ENCODE results near the gene RPL36.
"Not testable (repeated sequence)": the region's sequence is repeated elsewhere in the genome, so short reads cannot be mapped to it uniquely, and the experiment has no call there.

Gene RPL36

DNA sequence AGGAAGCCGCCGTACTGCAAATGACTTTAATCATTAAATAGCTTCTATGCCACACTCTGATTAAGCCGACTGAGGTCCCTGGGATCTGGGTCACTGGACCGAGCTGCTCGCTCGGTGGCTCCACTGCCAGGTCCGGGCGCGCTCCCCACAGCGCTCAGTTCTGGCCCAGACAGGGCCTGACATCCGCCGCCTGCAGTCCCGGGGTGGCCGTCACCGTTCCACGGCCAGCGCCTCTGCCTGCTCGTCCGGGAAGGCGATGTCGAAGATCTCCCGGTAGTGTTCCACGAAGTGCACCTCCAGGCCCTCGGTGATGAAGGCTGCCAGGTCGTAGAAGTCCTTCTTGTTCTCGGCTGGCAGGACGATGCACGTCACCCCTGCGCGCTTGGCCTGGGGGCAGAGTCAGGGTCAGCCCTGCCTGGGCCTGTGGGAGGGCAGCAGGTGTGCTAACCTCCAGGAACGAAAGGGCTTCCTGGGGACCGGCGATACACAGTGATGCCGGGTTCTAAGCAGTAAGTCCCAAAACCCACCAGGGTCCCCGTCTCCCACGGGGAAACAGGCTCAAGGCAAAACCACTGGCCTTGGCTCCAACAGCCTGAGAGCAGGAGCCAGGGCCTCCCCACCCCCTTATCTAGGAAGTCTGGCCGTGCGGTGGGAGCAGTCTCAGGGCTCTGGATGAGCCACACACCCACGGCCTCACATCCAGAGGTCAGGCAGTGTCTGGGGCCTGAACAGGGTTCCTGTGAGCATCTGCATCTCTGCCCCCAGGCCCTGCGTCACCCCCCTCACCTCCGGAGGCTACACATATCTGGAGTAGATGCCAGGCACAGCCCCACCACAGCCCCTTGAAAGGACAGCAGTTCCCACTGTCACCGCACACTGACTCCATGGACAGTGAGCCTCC is 2.0 kb downstream of the RPL36 start:
- no peak for DNase-seq

DNA sequence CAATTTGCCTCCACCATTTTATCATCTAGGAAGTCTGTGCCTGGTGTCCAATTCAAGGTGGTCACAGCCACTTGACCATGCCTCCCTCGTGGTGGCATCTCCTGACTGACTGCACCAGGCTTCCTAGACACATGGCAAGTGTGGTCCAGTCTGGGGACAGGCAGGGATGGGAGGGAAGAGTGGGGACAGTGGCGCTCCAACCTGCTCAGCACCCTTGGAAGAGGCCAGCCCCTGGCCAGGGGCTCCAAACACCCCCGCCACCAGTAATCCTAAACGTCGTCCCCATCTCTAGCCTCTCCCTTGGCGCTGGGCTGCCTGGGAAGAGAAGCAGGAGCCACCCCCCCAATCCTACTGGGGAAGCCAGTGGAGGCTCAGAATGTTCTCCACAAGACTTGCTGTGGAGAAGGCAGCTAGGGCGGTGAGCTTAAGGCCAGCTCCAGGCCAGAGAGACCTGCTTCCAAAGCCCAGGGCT is 2.7 kb downstream of the RPL36 start:
- no peak for DNase-seq

DNA sequence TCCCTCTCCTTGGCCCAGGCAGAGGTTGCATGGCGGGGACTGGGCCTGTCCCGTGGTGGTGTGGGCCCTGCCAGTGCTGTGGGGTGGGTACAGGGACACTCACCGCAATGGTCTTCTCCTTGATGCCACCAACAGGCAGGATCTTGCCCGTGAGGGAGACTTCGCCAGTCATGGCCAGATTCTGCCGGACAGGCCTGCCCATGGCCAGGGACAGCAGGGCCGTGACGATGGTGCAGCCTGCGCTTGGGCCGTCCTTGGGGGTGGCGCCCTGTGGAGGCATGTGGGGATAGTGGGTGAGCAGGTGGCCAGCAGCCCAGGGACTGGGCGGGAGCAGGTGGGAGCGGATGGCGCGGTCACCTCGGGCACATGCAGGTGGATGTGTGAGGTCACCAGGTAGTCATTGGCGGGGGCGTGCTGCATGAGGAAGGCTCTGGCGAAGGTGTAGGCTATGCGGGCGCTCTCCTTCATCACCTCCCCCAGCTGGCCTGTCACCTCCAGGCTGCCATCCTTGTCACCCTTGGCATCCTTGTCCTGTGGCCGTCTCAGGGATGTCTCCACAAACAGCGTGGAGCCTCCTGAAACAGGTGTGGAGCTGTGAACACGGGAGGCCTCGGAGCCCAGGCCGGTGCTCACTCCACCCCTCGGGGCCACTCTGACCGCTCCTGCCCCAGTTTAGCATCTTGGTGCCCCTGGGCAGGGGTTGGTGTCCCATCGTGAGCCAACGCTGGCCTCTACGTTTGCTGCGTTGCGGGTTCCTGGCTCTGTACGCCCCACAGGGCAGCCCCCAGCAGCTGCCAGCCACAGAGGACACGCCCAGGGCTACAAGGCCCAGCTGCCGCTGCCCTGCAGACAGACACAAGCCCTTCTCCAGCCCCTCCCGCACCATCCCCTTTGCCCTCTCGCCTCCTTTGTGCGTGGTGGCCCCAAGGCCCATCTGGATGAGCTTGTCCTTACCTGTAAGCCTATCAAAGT is 3.4 kb downstream of the RPL36 start:
- no peak for DNase-seq

DNA sequence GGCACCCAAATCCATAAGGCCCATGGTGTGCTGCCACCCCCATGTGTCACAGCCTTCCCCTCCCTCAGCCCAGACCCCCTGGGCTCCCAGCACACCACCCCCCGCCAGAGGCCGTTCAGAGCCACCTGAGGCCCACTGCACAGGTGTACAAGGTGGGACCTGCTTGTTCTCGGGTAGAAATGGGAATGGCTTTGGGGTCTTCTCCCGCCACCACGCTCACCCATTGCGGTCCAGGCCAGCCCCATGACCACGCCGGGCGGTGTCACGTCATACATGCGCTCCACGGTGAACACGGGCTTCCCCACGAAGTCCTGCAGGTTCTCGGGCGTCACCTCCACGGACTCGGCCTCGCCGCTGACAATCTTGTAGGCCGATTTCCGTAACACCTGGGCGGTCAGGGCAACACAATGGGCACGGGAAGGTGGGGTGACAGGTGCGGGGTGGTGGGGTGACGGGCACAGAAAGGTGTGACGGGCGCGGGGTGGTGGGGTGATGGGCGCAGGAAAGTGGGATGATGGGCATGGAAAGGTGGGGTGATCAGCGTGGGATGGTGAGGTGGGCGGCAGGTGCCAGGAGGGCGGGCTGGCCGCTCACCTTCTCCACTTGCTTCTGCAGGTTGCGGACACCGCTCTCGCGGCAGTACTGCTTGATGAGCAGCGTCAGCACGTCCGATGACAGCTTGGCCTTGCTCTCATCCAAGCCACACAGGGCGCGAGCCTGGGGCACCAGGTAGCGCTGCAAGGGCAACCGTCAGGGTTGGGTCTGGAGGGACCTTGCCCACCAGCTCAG is 4.3 kb downstream of the RPL36 start:
- DNase-seq = no peak

DNA sequence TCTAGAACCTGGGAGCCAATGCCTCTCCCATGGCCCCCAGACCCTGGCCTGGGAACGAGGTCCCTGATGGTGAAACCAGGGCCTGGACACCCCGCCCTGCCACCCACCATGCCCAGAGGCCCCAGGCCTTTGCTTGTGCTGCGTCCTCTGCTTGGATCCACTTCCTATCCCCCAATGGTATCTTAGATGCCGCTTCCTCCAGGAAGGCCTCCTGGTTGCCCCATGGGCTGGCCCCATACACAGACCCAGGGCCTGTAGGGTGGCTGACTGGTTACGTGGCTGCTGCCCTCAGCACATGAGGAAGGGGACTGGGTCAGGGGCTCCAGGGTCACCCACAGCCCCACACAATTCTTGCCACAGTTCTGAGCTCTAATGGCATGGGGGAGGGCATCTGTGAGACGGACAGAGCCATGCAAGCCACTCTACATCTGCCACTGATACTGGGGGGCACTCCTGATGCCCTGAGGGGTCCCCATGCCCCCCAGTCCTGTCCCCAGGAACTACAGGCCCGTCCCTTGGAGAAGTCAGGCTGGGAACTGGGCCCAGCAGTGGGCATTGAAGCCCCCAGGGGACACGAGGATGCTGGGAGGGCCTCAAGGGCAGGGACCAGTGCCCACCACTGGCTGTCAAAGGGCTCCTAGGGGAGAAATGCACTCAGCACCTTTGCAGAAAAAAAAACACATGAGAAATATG is 5.0 kb downstream of the RPL36 start:
- DNase-seq = no peak

DNA sequence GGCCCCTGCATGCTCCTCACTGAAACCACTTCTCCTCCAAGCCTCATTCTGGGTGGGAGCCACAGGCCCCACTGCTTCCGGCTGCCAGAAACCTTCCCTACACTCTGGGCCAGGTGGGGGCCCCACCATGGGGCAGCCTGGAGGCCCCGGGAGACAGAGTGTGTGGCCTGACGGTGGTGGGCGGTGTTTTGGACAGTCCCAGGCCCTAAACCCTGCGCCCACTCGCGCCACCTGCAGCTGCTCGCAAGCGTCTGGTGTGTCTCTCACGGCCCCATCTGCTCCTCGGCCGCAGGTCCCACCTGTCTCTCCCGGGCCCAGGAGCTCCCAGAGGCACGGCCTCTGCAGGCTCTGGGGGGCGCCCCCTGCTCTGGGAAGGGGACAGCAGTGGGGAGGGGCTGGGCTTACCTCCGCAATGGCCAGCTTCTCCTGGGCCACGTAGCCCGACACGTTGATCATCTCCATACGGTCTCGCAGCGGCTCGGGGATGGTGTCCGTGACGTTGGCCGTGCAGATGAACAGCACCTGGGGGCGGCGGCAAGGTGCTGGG is 5.6 kb downstream of the RPL36 start:
- DNase-seq = no peak

DNA sequence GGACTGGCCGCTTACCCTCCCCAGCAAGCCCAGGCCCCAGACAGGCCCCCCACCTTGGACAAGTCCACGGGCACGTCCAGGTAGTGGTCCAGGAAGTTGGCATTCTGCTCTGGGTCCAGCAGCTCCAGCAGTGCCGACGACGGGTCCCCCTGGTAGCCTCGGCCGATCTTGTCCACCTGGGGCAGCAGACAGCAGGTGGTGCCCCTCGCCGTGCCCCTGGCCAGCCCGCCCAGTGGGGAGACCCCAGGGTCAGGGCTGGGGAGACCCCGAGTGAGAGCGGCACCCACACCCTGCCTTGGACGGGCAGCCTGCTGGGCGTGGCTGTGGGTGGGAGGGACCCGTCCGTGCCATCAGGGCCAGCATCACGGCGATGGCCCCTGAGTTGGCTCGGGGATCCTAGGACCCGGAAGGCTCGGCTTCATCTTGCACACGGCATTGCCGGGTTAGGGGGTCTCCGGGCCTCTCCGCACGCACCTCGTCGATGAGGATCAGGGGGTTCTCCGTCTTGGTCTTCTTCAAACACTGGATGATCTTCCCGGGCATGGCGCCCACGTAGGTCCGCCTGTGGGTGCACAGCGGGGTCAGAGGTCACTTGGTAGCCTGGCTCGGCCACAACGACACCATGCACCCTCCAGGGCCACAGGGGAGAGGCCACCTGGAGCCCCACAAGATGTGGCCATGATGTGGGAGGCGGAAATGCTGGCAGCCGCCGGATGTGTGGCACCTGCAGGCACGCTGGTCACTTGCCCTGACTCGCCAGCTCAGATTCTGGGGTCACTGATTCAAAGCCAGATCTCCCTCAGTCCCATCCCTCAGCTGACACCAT is 6.3 kb downstream of the RPL36 start:
- no peak for DNase-seq

DNA sequence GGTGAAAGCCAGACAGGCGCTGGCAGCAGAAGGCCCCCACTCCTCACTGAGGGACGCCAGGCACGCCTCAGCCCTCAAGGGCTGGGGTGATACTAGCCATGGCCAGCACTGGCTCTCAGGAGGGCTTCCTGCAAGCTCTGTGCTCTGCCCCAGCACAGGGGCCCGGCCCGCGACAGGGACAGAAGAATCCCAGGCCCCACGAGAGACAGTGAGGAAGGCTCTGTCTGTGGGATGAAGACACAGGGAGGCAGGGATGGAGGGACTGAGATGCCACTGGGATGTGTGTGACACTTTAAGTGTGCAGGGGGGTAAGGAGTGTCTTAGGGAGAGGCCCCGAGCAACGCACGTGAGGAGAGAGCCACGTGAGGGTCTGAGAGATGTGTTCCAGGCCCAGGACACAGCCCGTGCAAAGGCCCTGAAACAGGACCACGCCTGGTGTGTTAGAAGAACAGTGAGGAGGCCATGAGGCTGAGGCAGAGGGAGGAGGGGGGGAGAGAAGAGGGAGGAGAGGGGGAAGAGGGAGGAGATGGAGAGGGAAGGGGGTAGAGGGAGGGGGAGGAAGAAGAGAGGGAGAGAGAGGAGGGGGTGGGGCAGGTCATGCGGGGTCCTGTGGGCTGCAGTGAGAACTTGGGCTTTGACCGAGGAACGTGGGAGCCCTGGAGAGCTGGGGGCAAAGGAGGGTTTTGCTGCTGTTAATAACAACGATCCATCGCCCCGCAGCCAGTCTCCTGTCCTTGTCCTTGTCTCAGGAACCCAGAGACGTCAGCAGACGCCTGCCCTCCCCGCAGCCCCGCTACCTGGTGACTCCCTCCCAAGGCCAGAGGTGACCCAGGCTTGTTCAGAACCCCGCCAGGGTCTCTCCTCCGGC is 7.2 kb downstream of the RPL36 start:
- no peak for DNase-seq

DNA sequence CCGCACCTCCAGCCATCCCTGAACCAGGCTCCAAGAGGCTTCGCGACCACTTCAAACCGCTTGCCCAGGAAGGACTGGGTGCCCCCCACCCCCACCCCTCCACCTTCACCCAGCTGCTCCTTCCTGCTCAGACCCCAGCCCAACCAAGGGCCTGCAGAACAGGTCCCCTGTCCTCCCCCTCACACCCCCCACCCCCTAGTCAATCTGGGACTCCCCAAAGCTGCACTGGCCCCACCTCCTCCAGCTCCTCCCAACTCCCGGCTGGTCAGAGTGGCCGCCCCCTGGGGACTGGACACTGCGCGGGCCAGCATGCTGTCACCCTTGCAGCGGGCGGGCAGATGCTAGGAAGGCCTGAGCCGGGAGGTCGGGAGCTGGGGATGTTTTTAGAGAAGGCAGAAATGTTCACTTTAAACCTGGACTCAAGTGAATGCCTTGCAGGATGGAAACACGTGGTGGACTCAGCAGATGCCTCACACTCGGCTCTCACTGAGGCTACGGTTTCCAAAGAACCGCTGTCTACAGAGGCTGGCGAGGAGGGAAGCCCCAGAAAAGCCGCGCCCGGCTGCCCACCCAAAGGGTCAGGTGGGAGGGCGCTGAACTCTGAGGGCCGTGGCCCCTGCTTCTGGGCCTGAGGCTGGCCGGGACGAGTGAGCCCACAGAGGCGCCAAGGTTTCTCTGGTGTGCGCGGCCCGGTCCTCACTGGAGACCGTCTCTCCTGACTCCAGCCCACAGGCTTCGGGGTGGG is 8.0 kb downstream of the RPL36 start:
- no peak for DNase-seq

DNA sequence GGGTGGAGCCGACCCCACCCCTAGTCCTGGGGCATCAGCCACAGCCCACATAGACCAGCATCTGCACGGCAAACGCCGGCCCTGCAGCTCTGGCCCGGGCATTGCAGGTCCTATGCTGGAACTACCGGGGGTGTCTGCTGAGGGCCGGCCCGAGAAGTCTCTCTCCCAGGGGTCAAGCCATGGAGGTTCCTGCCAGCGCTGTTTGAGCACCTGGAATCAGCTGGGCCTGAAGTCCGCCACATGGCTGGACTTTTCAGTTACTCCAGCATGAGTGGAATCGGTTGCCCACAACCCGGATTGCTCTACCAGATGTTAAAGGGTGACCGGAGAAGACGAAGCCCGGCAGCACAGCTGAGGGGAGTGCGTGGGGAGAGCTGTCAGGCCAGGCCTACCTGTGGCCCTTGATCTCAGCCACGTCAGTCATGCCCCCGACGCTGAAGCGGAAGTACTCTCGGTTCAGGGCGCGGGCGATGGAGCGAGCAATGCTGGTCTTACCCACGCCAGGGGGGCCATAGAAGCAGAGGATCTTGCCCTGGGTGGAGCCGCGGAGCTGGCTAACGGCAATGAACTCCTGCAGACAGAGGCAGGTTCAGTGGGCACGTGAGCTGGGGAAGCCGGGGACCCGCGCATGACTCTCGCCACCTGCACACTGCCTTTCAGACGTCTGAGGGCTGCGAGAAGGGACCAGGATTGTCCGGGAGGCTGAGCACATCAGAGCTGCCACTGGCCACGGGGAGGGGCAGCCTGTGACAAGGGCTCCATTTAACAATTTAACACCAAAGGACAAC is 8.7 kb downstream of the RPL36 start:
- DNase-seq = no peak

DNA sequence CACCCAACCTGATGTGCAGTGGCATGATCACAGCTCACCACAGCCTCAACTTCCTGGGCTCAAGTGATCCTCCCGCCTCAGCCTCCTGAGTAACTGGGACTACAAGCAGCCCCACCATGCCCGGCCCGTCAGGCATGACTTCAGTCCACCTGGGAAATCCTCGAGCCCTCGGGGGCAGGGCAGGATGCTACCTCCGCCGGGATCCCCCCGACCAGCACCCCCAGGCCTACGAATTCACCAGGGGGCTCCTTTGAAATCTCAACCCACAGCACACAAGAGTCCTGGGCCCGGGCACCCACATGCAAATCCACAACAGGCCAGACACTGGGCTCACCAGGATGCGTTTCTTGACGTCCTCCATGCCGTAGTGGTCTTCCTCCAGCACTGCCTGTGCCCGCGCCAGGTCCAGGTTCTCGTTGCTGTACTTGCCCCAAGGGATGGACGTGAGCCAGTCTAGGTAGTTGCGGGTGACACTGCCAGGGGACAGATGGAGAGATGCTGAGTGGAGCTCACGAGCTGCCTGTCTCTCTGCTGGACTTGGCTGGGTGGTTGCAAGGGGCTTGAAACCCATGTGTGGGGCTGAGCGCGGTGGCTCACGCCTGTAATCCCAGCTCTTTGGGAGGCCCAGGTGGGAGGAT is 10.5 kb downstream of the RPL36 start:
- DNase-seq = no peak

DNA sequence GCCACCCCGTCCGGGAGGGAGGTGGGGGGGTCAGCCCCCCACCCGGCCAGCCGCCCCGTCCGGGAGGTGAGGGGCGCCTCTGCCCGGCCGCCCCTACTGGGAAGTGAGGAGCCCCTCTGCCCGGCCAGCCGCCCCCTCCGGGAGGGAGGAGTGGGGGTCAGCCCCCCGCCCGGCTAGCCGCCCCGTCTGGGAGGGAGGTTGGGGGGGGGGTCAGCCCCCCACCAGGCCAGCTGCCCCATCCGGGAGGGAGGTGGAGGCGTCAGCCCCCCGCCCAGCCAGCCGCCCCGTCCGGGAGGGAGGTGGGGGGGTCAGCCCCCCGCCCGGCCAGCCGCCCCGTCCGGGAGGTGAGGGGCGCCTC is 11.9 kb downstream of the RPL36 start:
- not testable (repeated sequence) for DNase-seq

DNA sequence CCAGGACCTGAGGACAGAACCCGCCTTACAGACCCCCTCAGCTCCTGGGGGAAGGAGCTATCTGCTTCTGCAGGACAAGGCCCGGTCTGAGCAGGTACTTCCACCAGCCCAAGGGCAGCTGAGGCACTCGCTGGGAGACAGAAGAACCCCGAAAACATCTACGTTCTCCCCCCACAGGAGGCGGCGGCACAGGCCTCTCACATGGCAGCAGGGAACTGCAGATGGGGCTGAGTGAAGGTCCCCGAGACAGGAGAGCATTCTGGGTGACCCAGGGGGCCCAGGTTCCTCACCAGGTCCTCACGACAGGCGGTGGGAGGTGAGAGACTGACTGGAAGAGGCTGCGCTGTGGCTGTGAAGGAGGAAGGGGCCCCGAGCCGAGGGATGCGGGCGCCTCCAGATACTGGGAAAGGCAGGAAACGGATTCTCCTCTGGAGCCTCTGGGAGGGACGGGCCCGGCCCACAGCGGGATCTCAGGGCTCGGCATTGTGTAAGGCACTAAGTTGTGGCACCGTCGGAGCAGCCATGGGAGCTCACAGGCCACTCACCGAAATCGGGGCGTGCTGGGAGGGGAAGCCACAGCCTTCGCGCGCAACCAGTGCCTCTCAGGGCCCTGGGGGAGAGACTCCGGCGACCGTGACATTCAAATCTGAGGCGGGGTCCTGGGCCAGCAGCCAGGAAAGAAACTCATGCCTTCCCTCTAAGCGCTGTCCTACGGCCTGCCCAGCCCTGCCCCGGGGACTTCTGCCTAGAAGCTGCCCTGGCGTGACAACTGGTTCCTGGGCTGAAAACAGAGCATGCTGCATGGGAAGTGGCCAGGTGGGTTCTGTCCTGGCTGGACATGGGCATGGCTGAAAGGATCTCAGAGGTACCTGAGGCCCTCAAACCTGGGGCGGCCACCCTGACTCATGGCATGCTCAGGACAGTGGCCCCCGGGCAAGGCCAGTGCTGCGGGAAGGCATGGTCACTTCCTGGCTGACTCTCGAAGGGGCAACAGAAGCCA is 14.0 kb downstream of the RPL36 start:
- DNase-seq = no peak

DNA sequence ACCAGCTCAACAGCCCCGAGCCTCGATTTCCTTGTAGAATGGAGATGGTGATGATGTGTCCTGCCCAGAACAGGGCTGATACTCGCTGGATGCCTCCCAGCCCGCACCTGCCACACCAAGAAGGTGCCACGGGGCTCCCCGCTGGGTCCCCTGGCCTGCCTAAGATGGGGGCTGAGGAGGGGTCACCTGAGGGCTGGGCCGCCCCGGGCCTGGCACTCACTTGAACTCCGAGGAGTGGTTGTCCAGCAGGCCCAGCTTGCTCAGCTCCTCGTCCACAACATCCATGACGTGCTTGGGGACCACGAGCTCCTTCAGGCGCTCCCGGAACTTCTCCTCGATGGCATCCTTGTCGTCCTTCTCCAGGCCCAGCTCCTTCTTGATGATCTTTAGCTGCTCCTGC is 15.5 kb downstream of the RPL36 start:
- DNase-seq = no peak

DNA sequence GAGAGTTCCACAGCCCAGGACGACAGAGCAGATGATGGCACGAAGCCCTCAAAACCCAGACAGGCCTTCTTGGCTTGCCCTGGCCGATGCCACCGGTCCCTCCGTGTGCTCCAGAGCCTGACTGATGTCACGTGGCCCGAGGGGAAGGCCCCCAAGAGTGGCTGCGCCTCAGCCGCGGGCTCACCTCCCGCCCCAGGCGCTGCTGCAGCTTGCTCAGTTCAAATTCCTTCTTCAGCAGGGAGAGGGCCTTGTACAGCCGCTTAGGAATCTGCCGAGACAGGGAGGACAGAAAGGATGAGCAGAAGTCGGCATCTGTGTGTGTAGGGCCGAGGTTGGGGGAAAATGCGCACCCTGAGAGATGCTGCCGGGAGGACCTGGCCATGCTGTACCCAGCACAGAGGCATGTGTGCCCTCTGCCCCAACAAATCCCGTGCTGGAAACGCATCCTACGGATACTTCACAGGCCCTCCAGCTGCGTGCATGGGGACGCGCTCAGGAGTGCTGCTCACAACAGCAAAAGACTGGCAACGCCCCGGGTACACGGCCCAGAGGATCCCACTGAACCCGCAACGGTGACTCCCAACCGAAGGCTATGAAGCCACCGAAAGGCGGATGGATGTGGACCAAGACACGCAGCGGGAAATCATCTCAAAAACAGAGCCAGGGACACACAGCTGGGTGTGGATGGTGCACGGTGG is 16.9 kb downstream of the RPL36 start:
- no peak for DNase-seq
